T-helper 2 cell treated with Interferon-gamma antibody and Interleukin-4, amounts not matched to agents 100 ng/mL and 5 ng/mL, for 36 hours (primary cell): ENCODE results near the gene TTLL4. TPM values are rescaled to one million over a fixed set of nuclear protein-coding genes. Genes with fewer than 3 reads are reported as not detected.
"Not testable (repeated sequence)": the region's sequence is repeated elsewhere in the genome, so short reads cannot be mapped to it uniquely, and the experiment has no call there.

Experiments
- intact Hi-C: fragments of 100-400 bp; cut with micrococcal nuclease; formaldehyde crosslinking; loops from one replicate; pipeline ENCODE4 v1.15.1; 2023
- total RNA-seq: library from RNA; stranded (reverse); gene quantifications from 2 replicates; pipeline ENCODE4 v1.2.3, GENCODE V29; 2022

Gene TTLL4, protein sequence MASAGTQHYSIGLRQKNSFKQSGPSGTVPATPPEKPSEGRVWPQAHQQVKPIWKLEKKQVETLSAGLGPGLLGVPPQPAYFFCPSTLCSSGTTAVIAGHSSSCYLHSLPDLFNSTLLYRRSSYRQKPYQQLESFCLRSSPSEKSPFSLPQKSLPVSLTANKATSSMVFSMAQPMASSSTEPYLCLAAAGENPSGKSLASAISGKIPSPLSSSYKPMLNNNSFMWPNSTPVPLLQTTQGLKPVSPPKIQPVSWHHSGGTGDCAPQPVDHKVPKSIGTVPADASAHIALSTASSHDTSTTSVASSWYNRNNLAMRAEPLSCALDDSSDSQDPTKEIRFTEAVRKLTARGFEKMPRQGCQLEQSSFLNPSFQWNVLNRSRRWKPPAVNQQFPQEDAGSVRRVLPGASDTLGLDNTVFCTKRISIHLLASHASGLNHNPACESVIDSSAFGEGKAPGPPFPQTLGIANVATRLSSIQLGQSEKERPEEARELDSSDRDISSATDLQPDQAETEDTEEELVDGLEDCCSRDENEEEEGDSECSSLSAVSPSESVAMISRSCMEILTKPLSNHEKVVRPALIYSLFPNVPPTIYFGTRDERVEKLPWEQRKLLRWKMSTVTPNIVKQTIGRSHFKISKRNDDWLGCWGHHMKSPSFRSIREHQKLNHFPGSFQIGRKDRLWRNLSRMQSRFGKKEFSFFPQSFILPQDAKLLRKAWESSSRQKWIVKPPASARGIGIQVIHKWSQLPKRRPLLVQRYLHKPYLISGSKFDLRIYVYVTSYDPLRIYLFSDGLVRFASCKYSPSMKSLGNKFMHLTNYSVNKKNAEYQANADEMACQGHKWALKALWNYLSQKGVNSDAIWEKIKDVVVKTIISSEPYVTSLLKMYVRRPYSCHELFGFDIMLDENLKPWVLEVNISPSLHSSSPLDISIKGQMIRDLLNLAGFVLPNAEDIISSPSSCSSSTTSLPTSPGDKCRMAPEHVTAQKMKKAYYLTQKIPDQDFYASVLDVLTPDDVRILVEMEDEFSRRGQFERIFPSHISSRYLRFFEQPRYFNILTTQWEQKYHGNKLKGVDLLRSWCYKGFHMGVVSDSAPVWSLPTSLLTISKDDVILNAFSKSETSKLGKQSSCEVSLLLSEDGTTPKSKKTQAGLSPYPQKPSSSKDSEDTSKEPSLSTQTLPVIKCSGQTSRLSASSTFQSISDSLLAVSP
- 38.3 and 45.8 TPM in 2 replicates for total RNA-seq

DNA sequence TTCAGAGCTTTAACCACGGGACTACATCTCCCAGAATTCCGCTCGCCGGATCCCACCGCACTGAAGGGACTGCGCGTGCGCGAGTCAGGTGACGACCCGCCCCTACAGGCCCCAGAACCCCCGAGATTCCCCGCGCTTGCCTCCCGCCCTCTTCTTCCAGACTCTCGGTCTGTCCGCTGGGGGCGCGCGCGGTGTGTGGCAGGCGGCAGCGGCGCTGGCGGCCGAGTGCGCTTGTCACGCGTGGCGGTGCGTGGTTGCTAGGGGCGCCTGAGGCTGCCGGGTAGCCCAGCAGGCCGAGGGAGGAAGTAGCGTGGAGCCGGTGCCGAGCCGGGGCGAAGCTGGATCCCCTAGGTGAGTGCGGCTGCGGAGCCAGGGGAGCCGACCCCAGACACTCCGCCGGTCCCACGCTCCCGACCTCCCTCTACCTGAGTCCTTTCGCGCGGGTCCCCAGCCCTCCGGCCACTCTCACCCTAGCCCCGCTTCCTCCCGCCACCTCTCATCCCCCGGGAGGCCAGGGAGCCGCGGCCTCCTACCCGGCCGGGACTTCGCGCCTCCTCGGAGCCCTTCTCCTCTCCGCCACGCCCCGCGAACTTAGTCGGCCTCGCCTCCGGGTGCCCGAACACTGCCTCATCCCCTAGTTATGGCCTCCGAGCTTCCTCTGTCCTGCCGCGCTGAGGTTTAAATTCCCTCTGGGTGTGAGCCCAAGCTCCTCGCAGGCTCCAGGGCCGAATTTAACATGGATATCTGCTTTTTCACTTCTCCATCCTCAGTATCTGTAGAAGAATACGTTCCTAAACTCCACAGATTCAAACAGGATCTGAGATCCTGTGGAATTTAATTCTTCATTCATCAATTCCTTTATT lies at the start of gene TTLL4:
TTLL4 (plus strand) TSS at position 149 of the 863 bp plus-strand sequence. CDS start 26,842 bp downstream, outside the sequence.
- intact Hi-C loops: loop anchor here (1.0 to 5.0 kb wide), 11 partner anchors 39 to 786 kb away; partner anchors contain the start of genes AAMP, ARPC2, BCS1L and CNOT9

DNA sequence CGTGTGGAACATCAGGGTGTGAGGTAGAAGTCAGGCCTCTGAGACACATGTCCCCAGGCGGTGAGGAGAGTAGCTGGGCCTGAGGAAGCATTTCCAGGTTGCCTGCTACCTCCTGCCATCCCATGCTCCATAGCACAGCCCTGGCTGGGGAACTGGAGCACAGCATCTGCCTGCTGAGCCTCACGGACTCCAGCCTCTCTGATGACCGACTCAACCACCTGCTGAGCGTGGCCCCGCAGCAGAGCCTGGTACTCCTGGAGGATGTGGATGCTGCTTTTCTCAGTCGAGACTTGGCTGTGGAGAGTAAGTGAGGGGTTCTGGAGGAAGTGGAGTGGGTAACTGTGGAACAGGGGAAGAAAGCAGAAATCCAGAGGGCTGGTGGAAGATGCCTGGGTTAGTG lies 48.3 kb upstream of the TTLL4 start:
- intact Hi-C loops: no loop called here

DNA sequence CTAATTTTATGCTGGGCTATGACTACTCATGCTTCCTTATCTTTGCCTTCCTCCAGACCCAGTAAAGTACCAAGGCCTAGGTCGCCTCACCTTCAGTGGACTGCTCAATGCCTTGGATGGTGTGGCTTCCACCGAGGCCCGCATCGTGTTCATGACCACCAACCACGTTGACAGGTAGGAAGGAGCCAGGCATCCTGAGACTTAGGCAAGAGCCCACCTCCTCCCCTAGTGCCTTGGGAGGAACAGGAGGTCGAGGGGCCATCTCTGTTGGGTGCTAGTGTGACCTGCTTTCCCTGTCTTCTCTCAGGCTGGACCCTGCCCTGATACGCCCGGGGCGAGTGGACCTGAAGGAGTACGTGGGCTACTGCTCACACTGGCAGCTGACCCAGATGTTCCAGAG lies 47.8 kb upstream of the TTLL4 start:
- intact Hi-C loops: no loop called here

DNA sequence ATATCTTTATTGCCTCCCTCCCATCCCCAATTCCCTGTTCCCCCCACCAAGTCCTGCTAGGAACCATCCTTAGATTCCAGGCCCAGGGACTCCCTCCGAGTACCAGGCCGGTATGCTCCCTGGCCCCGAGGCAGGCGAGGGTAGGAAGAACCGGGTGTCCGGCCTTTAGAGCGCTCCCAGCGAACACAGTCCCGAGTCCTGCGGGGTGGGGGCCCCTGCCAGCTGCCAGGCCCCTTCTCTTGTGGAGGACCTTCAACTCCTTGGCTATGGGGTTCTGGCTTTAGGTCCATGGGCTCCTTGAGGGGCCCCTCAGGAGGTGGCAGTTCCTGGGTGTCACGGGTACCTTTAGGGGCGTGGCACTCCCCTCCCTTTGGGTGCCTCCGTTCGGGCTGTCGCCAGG lies 46.7 kb upstream of the TTLL4 start:
- intact Hi-C loops: no loop called here

DNA sequence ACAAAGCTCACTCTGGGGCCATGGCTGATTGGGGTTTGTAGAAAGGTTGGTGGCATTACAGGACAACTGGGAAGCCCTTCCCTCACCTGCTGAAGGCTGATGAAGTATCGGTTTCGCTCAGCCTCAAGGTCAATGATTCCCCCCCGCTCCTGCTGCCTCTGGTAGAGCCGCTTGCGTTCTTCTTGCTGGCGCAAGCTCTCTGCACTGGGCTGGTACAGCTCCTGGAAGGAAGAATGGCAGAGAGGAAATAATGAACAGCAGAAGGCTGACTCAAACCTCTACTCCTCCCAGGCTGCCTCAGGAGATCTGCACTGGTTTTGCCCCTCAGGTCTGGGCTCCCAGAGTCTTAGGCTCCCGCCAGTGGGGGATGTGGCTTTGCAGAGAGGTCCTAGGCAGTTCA lies 46.0 kb upstream of the TTLL4 start:
- intact Hi-C loops: no loop called here

DNA sequence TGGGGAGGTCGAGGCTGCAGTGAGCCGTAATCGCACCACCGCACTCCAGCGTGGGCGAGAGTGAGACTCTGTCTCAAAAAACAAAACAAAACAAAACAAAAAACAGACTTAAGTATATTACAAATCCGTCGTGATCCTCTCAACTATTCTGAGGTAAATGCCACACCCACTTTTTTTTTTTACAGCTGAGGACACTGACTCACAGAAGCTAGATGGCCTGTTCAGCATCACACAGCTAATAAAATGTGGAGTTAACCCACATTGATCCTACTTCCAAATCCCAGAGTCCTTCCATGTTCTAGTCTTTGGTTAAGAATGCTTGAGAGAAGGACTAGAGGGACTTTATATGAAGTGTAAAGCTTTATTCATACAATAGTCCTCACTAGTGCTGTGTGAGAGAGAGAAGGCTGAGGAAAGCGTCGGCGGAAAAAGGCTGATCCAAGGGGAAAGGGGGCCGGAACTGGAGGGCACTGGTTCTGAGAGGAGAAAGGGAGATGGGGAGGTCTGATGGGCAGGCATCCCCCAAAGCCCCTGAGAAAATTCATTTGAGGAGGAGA lies 39.5 kb upstream of the TTLL4 start:
- intact Hi-C loops: loop anchor here (1.0 to 5.0 kb wide), 2 partner anchors 103 to 536 kb away; partner anchors contain the start of genes CNOT9, USP37 and ZFAND2B

DNA sequence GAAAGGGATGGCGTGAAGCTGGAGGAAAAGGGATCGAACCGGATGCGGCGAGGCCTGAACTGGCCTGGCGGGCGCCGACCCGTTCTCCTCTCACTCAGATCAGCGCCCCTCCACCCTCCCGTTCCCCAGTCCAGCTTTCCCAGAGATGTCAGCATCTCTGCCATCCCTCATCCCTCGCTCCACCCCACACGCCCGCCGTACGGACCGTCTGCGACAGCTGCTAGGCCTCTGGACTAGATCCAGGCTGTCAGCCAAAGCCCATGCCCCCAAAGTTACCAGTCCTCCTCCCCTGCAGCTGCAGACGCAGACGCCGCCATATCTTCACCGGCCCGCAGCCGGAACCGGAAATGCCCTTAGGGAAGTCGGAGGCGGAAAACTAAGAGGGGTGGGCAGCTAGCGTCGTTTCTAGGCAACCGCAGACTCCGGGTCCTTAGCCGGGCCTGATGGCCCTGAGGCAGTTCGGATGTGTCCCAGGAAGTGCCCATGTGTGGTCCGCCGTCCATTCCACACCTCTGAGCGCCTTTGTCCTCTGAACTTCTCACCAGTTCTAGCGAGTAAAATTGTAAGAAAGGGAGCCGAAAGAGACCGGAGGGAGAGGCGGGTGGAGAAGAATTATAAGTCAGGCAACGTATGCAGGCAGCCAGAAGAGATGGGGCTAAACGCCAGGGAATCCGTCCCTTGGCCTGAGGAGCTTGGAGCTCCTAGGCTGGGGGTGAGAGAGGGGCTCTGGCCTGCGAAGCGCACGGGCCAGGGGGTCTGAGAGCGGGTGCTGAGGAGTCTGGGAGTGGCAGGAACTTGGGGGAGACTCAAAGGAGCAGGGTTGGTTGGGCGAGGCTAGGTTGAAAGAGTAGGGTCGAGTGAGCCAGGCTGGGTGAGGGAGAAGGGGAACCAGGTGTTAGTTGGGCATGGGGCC lies 38.7 kb upstream of the TTLL4 start, which contains the start of the genes RNF25 and STK36:
RNF25 (minus strand) TSS at position 349 of the 913 bp plus-strand sequence; CDS start at position 317, 32 bp downstream.
STK36 (plus strand) TSS at position 433 of the 913 bp plus-strand sequence. CDS start 744 bp downstream, outside the sequence.
- intact Hi-C loops: loop anchor here (1.0 to 5.0 kb wide), 5 partner anchors 13 to 535 kb away; partner anchors contain the start of genes AAMP, BCS1L, CNOT9 and PNKD

DNA sequence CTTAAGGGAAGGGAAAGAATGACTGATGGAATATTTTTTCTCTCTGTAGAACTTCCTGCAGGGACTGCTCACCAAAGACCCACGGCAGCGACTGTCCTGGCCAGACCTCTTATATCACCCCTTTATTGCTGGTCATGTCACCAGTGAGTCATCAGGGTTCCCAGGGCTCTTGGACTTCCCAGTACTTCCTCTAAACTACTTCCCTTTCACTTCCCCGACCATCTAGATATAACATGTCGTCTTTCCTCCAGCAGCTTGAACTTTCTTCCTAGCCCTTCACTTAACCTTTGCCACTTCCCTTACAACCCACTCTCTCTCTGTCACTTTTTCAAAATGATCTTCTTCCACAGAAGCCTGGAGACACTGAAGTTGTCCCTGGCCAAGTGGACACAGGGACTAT lies 31.5 kb upstream of the TTLL4 start:
- intact Hi-C loops: no loop called here

DNA sequence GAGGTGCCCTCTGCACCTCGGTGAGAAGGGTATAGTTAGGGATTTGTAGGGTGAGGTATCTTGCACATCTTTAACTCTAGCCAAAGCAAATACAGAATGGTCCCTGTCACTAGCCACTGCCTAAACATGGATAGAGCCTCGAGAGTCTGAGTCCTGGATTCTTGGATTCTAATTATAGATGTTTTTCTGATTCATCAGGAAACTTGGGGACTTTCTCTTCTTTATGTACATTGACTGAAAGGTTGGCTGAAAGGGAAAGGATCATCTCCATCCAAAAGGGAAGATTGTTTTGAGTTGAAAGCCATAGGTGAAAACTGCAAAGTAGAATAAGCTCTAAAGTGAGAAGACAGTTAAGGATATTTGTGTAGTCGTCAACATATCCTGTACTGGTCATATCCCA lies 30.6 kb upstream of the TTLL4 start:
- intact Hi-C loops: no loop called here

DNA sequence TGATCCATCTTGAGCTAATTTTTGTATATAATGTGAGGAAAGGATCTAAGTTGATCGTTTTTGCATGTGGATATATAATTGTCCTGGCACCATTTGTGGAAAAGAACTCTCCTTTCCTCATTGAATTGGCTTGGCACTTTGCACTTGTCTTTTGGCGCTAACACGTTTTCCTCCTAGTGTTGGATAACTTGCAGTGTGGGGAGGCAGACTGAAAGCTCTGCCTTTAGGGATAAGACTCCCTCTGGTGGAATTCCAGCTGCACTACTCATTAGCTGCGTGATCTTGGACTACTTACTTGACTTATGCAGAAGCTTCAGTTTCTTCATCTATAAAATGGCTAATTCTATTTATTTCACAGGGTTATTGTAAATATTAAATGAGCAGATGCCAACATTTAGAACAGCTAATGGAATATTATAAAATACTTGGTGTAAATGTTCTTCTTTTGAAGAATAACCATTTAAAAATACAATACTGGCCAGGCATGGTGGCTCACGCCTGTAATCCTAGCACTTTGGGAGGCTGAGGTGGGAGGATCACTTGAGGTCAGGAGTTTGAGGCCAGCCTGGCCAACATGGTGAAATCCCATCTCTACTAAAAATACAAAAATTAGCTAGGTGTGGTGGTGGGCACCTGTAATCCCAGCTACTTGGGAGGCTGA lies 23.1 kb upstream of the TTLL4 start:
- intact Hi-C loops: not testable (repeated sequence)

DNA sequence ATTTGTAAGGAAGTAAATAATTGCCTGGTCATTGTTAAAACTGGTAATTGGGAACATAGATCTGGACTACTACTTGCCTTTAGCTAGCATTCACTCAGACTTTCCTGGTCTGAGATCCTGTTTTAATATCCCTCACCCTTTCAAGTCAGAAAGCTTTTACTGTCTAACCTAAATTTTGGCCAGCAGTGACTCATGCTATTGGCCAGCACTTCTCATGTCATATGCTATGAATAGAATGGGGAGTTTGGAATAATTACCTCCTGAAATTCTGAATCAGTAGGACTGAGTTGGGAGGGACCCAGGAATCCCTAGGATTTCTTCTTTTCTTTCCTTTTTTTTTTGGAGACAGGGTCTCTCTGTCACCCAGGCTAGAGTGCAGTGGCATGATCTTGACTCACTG lies 19.4 kb upstream of the TTLL4 start:
- intact Hi-C loops: no loop called here

DNA sequence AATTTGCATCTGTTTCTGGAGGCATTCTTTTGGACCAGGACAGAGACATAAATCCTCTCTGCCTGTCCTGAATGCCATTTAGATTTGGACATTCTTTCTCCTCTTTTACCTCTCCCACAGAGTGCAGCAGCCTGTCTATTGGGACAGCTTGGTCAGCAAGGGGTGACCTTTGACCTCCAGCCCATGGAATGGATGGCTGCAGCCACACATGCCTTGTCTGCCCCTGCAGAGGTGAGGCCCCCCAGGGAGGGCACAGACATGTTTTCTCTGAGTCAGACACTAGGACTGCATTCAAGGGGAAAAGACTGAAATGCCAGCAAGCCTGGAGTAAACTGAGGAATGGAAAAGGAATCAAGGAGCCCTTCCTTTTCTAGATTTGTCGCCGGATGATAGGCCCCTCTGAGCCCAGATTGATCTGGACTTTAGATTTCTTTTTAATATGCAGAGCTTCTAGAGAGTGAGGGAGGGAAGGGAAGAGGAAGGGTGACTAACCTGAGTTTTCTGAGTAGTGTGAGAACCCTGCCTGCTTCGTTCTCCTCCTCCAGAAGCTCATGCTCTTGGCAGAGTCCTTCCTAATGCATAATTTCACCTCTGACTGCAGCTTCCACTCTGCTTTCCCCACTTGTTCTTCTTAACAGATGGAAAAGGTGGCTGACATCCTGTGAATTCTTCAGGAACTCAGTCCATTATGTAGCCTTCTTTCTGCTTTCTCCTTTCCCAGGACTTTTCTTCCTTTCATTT lies 16.1 kb upstream of the TTLL4 start:
- intact Hi-C loops: no loop called here

DNA sequence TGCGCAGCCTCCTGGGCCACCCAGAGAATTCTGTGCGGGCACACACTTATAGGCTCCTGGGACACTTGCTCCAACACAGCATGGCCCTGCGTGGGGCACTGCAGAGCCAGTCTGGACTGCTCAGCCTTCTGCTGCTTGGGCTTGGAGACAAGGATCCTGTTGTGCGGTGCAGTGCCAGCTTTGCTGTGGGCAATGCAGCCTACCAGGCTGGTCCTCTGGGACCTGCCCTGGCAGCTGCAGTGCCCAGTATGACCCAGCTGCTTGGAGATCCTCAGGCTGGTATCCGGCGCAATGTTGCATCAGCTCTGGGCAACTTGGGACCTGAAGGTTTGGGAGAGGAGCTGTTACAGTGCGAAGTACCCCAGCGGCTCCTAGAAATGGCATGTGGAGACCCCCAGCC lies 11.8 kb upstream of the TTLL4 start:
- intact Hi-C loops: no loop called here

DNA sequence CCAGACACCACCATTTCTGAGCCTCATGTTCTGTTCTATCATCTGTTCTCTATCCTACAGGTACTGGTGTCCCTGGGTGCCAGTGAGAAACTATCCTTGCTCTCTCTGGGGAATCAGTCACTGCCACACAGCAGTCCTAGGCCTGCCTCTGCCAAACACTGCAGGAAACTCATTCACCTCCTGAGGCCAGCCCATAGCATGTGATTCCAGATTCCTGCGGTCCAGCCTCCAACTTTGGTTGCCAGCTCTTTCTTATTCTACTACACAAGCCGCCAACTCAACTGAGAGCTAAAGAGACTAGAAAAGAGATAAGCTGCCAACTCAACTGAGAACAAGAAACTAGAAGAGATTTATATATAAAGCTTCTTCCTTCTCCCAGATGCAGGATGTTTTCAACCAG lies 8.8 kb upstream of the TTLL4 start:
- intact Hi-C loops: no loop called here

DNA sequence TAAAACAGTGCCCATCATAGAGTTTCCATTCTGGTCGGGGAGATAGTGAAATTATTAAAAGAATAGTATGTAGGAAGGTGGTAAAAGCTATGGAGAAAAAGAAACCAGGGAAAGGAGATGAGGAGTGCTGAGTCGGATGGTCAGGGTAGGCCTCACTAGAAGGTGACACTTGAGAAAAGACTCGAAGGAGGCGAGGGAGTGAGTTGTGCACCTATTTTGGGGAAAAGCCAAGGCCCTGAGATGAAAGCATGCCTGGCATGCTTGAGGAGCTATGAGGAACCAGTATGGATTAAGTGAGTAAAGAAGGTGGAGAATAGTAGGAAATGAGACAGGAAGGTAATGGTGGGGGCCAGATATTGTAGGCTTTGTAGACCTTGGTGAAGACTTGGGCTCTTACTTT lies 7.3 kb upstream of the TTLL4 start:
- intact Hi-C loops: no loop called here

DNA sequence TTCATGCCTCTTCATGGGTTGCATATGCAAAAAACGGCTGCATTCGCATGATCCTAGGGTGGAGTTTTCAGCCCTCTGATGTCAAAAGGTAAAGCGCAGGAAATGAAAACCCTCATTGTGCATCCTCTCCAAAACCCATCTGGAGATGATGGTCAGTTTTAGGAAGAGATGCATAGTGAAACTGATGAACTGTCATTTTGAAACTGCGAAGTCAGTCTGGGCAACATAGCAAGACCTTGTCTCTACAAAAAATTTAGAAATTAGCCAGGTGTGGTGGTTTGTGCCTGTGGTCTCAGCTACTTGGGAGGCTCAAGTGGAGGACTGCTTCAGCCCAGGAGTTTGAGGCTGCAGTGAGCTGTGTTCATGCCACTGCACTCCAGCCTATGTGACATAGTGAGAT lies 2.5 kb upstream of the TTLL4 start:
- intact Hi-C loops: no loop called here

DNA sequence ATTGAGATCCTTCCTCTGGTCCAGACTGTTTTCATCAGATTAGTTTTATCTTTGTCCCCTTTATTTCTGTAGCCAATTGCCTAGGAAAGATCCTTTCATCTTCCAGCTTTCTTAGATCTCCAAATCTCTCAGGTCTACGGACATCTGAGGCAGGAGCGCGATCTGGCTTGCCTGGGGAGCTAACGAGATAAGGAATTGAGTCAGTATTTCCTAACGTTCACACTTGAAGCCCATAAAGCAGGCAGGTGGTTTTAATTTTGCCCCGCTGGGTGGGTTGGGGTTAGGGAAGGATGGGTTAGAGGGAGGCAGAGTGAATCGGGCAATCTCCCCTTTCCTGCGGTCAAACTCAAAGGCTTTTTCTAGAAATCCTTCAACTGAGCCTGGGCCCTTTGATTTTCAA lies 727 bp upstream of the TTLL4 start:
- intact Hi-C loops: loop anchor here (1.0 to 5.0 kb wide), 11 partner anchors 38 to 787 kb away; partner anchors contain the start of genes AAMP, ARPC2, BCS1L and CNOT9
